DOHH2 (cell line): ENCODE measurements around the gene RNF141.

Experiments
- CTCF ChIP-seq: fragments of 200-600 bp; sonication (generic); IDR thresholded peaks from one replicate; pipeline ENCODE4 v1.5.1; 2014; ENCODE audit warnings: antibody characterized with exemption, mild to moderate bottlenecking, low read depth, low read length; ENCODE audit not compliant: poor library complexity, severe bottlenecking
- EZH2phosphoT487 ChIP-seq: fragments of 200-600 bp; sonication (generic); IDR thresholded peaks from 2 replicates; pipeline ENCODE4 v1.6.1; 2017; ENCODE audit warnings: borderline replicate concordance, mild to moderate bottlenecking, antibody characterized with exemption, low read length, moderate library complexity, mixed read lengths

- no peak for TF ChIP-seq CTCF
- TF ChIP-seq EZH2phosphoT487, result no peak
Measured at GRCh38 chr11:10504490-10504889, 36.5 kb downstream of the RNF141 start.
